HEK293 (cell line): ENCODE results near the gene ZNF274.

ENCODE experiments used
- KLF10 ChIP-seq: fragments of 450-650 bp; IDR thresholded peaks from 2 replicates; pipeline ENCODE4 v1.5.1; 2018; ENCODE audit warnings: missing biosample characterization, mild to moderate bottlenecking, missing genetic modification characterization
- KLF7 ChIP-seq: fragments of 450-650 bp; formaldehyde crosslinking; IDR thresholded peaks from 2 replicates; pipeline ENCODE4 v1.5.1; 2016; ENCODE audit warnings: missing biosample characterization, missing genetic modification characterization, borderline replicate concordance
- SP7 ChIP-seq: fragments of 450-650 bp; formaldehyde crosslinking; IDR thresholded peaks from 2 replicates; pipeline ENCODE4 v1.5.1; 2016; ENCODE audit warnings: missing biosample characterization, missing genetic modification characterization
- YY1 ChIP-seq: fragments of 450-650 bp; formaldehyde crosslinking; IDR thresholded peaks from 2 replicates; pipeline ENCODE4 v1.5.1; 2018; ENCODE audit warnings: missing biosample characterization, missing genetic modification characterization
- ZBTB1 ChIP-seq: fragments of 450-650 bp; formaldehyde crosslinking; IDR thresholded peaks from 2 replicates; pipeline ENCODE4 v1.5.1; 2016; ENCODE audit warnings: missing biosample characterization, missing genetic modification characterization
- ZBTB48 ChIP-seq: fragments of 450-650 bp; formaldehyde crosslinking; IDR thresholded peaks from 2 replicates; pipeline ENCODE4 v1.5.1; 2016; ENCODE audit warnings: missing biosample characterization, missing genetic modification characterization
- ZBTB7A ChIP-seq: fragments of 450-650 bp; formaldehyde crosslinking; IDR thresholded peaks from 2 replicates; pipeline ENCODE4 v1.5.1; 2016; ENCODE audit warnings: low read depth, missing biosample characterization, missing genetic modification characterization
- ZNF121 ChIP-seq: fragments of 450-650 bp; formaldehyde crosslinking; IDR thresholded peaks from 2 replicates; pipeline ENCODE4 v1.5.1; 2016; ENCODE audit warnings: missing biosample characterization, missing genetic modification characterization
- ZNF133 ChIP-seq: fragments of 450-650 bp; formaldehyde crosslinking; IDR thresholded peaks from 2 replicates; pipeline ENCODE4 v1.5.1; 2016; ENCODE audit warnings: missing biosample characterization, missing genetic modification characterization
- ZNF138 ChIP-seq: fragments of 450-650 bp; formaldehyde crosslinking; IDR thresholded peaks from 2 replicates; pipeline ENCODE4 v1.5.1; 2016; ENCODE audit warnings: missing biosample characterization, missing genetic modification characterization, borderline replicate concordance
- ZNF157 ChIP-seq: fragments of 450-650 bp; formaldehyde crosslinking; IDR thresholded peaks from 2 replicates; pipeline ENCODE4 v1.5.1; 2016; ENCODE audit warnings: missing biosample characterization, missing genetic modification characterization
- ZNF214 ChIP-seq: fragments of 450-650 bp; formaldehyde crosslinking; IDR thresholded peaks from 2 replicates; pipeline ENCODE4 v1.5.1; 2017; ENCODE audit warnings: missing biosample characterization, mild to moderate bottlenecking, missing genetic modification characterization, borderline replicate concordance
- ZNF335 ChIP-seq: fragments of 450-650 bp; formaldehyde crosslinking; conservative IDR thresholded peaks from 2 replicates; pipeline ENCODE4 v1.5.1; 2016; ENCODE audit warnings: missing biosample characterization, missing genetic modification characterization
- ZNF341 ChIP-seq: fragments of 450-650 bp; formaldehyde crosslinking; IDR thresholded peaks from 2 replicates; pipeline ENCODE4; 2016; ENCODE audit warnings: low read depth, missing biosample characterization, missing genetic modification characterization
- ZNF48 ChIP-seq: fragments of 450-650 bp; formaldehyde crosslinking; IDR thresholded peaks from 2 replicates; pipeline ENCODE4 v1.5.1; 2016; ENCODE audit warnings: missing biosample characterization, missing genetic modification characterization
- ZNF548 ChIP-seq: fragments of 450-650 bp; formaldehyde crosslinking; IDR thresholded peaks from 2 replicates; pipeline ENCODE4 v1.5.1; 2016; ENCODE audit warnings: missing biosample characterization, missing genetic modification characterization
- ZNF558 ChIP-seq: fragments of 450-650 bp; formaldehyde crosslinking; IDR thresholded peaks from 2 replicates; pipeline ENCODE4 v1.5.1; 2016; ENCODE audit warnings: missing biosample characterization, missing genetic modification characterization
- ZNF654 ChIP-seq: fragments of 450-650 bp; formaldehyde crosslinking; IDR thresholded peaks from 2 replicates; pipeline ENCODE4 v1.5.1; 2016; ENCODE audit warnings: low read depth, missing biosample characterization, missing genetic modification characterization
- ZNF76 ChIP-seq: fragments of 450-650 bp; formaldehyde crosslinking; IDR thresholded peaks from 2 replicates; pipeline ENCODE4; 2016; ENCODE audit warnings: low read depth, missing biosample characterization, missing genetic modification characterization, borderline replicate concordance
- ZNF768 ChIP-seq: fragments of 450-650 bp; formaldehyde crosslinking; IDR thresholded peaks from 2 replicates; pipeline ENCODE4 v1.5.1; 2018; ENCODE audit warnings: missing biosample characterization, mild to moderate bottlenecking, missing genetic modification characterization
- ZNF791 ChIP-seq: fragments of 450-650 bp; formaldehyde crosslinking; IDR thresholded peaks from 2 replicates; pipeline ENCODE4 v1.5.1; 2016; ENCODE audit warnings: missing biosample characterization, missing genetic modification characterization
- ZSCAN23 ChIP-seq: fragments of 450-650 bp; formaldehyde crosslinking; IDR thresholded peaks from 2 replicates; pipeline ENCODE4 v1.5.1; 2016; ENCODE audit warnings: missing biosample characterization, missing genetic modification characterization
- ZXDB ChIP-seq: fragments of 450-650 bp; formaldehyde crosslinking; IDR thresholded peaks from 2 replicates; pipeline ENCODE4 v1.5.1; 2016; ENCODE audit warnings: missing biosample characterization, missing genetic modification characterization
- TF ChIP-seq, protein P1 (sequence below): fragments of 450-650 bp; formaldehyde crosslinking; IDR thresholded peaks from 2 replicates; pipeline ENCODE4 v1.5.1; 2016; ENCODE audit warnings: missing biosample characterization, missing genetic modification characterization
- TF ChIP-seq, protein P2 (sequence below): fragments of 450-650 bp; formaldehyde crosslinking; IDR thresholded peaks from 2 replicates; pipeline ENCODE4 v1.5.1; 2016; ENCODE audit warnings: missing biosample characterization, missing genetic modification characterization
- TF ChIP-seq, protein P3 (sequence below): fragments of 450-650 bp; formaldehyde crosslinking; IDR thresholded peaks from 2 replicates; pipeline ENCODE4 v1.5.1; 2016; ENCODE audit warnings: missing biosample characterization, missing genetic modification characterization, borderline replicate concordance
- TF ChIP-seq, protein P4 (sequence below): fragments of 450-650 bp; formaldehyde crosslinking; IDR thresholded peaks from 2 replicates; pipeline ENCODE4 v1.5.1; 2017; ENCODE audit warnings: missing biosample characterization, missing genetic modification characterization
- TF ChIP-seq, protein P5 (sequence below): fragments of 450-650 bp; formaldehyde crosslinking; IDR thresholded peaks from 2 replicates; pipeline ENCODE4 v1.5.1; 2016; ENCODE audit warnings: missing biosample characterization, missing genetic modification characterization
- TF ChIP-seq, protein P6 (sequence below): fragments of 450-650 bp; formaldehyde crosslinking; IDR thresholded peaks from 2 replicates; pipeline ENCODE4 v1.5.1; 2017; ENCODE audit warnings: missing biosample characterization, missing genetic modification characterization

Gene ZNF274

DNA sequence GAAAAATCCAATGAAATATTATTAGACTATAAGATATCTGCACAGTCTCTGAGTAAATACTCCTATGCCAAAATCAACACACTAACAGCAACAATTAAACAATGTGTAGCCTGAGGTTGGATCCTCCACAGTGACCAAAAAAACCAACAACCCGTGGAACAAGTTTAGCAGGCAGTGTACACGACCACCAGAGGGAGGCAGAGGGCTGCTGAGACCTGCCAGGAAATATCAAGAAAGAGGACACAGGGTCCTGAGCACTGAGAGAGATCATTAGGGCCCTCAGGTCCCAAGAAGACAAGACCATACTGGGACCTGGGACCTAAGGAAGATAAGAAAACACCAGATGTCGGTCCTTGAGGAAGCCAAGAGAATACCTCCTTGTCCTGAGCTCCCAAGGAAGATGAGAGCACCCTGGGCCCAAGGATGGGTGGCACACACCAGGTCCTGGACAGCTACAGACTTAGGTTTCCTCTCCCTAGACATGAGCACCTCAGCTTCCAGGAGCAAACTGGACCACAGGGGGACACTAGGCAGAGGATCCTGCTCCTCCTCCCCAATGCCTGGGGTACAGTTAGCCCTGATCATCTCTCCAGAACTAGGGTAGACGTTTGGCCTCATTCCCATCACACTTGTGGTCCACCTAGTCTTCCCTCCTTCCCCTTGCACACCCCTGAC, 822 bp upstream of the ZNF274 start (continued):
- TF ChIP-seq, protein P1, sequence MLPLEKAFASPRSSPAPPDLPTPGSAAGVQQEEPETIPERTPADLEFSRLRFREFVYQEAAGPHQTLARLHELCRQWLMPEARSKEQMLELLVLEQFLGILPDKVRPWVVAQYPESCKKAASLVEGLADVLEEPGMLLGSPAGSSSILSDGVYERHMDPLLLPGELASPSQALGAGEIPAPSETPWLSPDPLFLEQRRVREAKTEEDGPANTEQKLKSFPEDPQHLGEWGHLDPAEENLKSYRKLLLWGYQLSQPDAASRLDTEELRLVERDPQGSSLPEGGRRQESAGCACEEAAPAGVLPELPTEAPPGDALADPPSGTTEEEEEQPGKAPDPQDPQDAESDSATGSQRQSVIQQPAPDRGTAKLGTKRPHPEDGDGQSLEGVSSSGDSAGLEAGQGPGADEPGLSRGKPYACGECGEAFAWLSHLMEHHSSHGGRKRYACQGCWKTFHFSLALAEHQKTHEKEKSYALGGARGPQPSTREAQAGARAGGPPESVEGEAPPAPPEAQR, result no peak
- TF ChIP-seq ZNF76 (tag by site-specific recombination), result no peak; the same call in 1 of the 2 replicates
- no peak for TF ChIP-seq ZBTB7A
- TF ChIP-seq ZNF654, result peak; percentile 46
- no peak for TF ChIP-seq KLF7 (tag by site-specific recombination)
- no peak for TF ChIP-seq ZNF138 (tag by site-specific recombination)
- TF ChIP-seq, protein P2, sequence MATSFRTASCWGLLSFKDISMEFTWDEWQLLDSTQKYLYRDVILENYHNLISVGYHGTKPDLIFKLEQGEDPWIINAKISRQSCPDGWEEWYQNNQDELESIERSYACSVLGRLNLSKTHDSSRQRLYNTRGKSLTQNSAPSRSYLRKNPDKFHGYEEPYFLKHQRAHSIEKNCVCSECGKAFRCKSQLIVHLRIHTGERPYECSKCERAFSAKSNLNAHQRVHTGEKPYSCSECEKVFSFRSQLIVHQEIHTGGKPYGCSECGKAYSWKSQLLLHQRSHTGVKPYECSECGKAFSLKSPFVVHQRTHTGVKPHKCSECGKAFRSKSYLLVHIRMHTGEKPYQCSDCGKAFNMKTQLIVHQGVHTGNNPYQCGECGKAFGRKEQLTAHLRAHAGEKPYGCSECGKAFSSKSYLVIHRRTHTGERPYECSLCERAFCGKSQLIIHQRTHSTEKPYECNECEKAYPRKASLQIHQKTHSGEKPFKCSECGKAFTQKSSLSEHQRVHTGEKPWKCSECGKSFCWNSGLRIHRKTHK, result no peak
- no peak for TF ChIP-seq YY1
- peak; percentile 87 for TF ChIP-seq ZNF335
- TF ChIP-seq, protein P3, sequence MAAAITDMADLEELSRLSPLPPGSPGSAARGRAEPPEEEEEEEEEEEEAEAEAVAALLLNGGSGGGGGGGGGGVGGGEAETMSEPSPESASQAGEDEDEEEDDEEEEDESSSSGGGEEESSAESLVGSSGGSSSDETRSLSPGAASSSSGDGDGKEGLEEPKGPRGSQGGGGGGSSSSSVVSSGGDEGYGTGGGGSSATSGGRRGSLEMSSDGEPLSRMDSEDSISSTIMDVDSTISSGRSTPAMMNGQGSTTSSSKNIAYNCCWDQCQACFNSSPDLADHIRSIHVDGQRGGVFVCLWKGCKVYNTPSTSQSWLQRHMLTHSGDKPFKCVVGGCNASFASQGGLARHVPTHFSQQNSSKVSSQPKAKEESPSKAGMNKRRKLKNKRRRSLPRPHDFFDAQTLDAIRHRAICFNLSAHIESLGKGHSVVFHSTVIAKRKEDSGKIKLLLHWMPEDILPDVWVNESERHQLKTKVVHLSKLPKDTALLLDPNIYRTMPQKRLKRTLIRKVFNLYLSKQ (tag by site-specific recombination), result no peak
- peak; percentile 11; the same call in 1 of the 2 replicates for TF ChIP-seq ZNF558 (tag by site-specific recombination)
- TF ChIP-seq KLF10 (tag by site-specific recombination), result no peak
- TF ChIP-seq, protein P4, sequence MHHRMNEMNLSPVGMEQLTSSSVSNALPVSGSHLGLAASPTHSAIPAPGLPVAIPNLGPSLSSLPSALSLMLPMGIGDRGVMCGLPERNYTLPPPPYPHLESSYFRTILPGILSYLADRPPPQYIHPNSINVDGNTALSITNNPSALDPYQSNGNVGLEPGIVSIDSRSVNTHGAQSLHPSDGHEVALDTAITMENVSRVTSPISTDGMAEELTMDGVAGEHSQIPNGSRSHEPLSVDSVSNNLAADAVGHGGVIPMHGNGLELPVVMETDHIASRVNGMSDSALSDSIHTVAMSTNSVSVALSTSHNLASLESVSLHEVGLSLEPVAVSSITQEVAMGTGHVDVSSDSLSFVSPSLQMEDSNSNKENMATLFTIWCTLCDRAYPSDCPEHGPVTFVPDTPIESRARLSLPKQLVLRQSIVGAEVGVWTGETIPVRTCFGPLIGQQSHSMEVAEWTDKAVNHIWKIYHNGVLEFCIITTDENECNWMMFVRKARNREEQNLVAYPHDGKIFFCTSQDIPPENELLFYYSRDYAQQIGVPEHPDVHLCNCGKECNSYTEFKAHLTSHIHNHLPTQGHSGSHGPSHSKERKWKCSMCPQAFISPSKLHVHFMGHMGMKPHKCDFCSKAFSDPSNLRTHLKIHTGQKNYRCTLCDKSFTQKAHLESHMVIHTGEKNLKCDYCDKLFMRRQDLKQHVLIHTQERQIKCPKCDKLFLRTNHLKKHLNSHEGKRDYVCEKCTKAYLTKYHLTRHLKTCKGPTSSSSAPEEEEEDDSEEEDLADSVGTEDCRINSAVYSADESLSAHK, result no peak
- no peak for TF ChIP-seq ZNF768 (tag by site-specific recombination)
- TF ChIP-seq, protein P5, sequence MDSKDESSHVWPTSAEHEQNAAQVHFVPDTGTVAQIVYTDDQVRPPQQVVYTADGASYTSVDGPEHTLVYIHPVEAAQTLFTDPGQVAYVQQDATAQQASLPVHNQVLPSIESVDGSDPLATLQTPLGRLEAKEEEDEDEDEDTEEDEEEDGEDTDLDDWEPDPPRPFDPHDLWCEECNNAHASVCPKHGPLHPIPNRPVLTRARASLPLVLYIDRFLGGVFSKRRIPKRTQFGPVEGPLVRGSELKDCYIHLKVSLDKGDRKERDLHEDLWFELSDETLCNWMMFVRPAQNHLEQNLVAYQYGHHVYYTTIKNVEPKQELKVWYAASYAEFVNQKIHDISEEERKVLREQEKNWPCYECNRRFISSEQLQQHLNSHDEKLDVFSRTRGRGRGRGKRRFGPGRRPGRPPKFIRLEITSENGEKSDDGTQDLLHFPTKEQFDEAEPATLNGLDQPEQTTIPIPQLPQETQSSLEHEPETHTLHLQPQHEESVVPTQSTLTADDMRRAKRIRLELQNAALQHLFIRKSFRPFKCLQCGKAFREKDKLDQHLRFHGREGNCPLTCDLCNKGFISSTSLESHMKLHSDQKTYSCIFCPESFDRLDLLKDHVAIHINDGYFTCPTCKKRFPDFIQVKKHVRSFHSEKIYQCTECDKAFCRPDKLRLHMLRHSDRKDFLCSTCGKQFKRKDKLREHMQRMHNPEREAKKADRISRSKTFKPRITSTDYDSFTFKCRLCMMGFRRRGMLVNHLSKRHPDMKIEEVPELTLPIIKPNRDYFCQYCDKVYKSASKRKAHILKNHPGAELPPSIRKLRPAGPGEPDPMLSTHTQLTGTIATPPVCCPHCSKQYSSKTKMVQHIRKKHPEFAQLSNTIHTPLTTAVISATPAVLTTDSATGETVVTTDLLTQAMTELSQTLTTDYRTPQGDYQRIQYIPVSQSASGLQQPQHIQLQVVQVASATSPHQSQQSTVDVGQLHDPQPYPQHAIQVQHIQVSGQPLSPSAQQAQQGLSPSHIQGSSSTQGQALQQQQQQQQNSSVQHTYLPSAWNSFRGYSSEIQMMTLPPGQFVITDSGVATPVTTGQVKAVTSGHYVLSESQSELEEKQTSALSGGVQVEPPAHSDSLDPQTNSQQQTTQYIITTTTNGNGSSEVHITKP (tag by site-specific recombination), result no peak
- no peak for TF ChIP-seq ZXDB
- TF ChIP-seq ZBTB1 (tag by site-specific recombination), result no peak
- TF ChIP-seq ZNF157 (tag by site-specific recombination), result 0 out of 2 replicates have a peak, but pooled peaks have one; percentile 3
- TF ChIP-seq ZBTB48 (tag by site-specific recombination), result 0 out of 2 replicates have a peak, but pooled peaks have one; percentile 14
- peak; percentile 32; the same call in 1 of the 2 replicates for TF ChIP-seq ZNF133 (tag by site-specific recombination)
- no peak for TF ChIP-seq ZNF214
- TF ChIP-seq ZNF791 (tag by site-specific recombination), result no peak
- TF ChIP-seq, protein P6, sequence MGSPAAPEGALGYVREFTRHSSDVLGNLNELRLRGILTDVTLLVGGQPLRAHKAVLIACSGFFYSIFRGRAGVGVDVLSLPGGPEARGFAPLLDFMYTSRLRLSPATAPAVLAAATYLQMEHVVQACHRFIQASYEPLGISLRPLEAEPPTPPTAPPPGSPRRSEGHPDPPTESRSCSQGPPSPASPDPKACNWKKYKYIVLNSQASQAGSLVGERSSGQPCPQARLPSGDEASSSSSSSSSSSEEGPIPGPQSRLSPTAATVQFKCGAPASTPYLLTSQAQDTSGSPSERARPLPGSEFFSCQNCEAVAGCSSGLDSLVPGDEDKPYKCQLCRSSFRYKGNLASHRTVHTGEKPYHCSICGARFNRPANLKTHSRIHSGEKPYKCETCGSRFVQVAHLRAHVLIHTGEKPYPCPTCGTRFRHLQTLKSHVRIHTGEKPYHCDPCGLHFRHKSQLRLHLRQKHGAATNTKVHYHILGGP, result no peak
- TF ChIP-seq ZNF548 (tag by site-specific recombination), result 0 out of 2 replicates have a peak, but pooled peaks have one; percentile 37
- no peak for TF ChIP-seq ZNF121
- TF ChIP-seq SP7 (tag by site-specific recombination), result no peak
- TF ChIP-seq ZNF341 (tag by site-specific recombination), result no peak
- TF ChIP-seq ZSCAN23 (tag by site-specific recombination), result no peak
- no peak for TF ChIP-seq ZNF48
